Uterus (tissue), 4 donors: ENCODE measurements around the gene ZNF497. TPM values are rescaled to one million over a fixed set of nuclear protein-coding genes. Genes with fewer than 3 reads are reported as not detected.
A peak's percentile ranks its signal among the peaks of the same experiment; 100 is the strongest.
"Not testable (repeated sequence)": the region's sequence is repeated elsewhere in the genome, so short reads cannot be mapped to it uniquely, and the experiment has no call there.

ENCODE experiments used
- DNase-seq, 2 donors: peaks; one replicate each; pipeline ENCODE4 v3.0.0-alpha.2; 2019 to 2020
- H3K27ac ChIP-seq, 2 donors: fragments of 200-600 bp; sonication (generic); 1 replicate in 1 of 2; 2 replicates in 1 of 2; pipeline ENCODE4 v1.5.1; 2016 to 2018
- H3K27me3 ChIP-seq, 2 donors: fragments of 200-600 bp; sonication (generic); one replicate each; pipeline ENCODE4 v1.5.1; 2018 to 2019; ENCODE audit warnings: control low read depth in 1 of 2
- H3K36me3 ChIP-seq, 2 donors: fragments of 200-600 bp; sonication (generic); one replicate each; pipeline ENCODE4 v1.5.1; 2019; ENCODE audit warnings: control low read depth in 1 of 2
- H3K4me1 ChIP-seq, 2 donors: fragments of 200-600 bp; sonication (generic); one replicate each; pipeline ENCODE4 v1.5.1; 2018 to 2019; ENCODE audit warnings: control low read depth in 1 of 2
- H3K4me3 ChIP-seq, 2 donors: fragments of 200-600 bp; sonication (generic); 1 replicate in 1 of 2; 2 replicates in 1 of 2; pipeline ENCODE4 v1.5.1; 2018 to 2019; ENCODE audit warnings: mild to moderate bottlenecking in 1 of 2
- H3K9me3 ChIP-seq, 2 donors: fragments of 200-600 bp; sonication (generic); one replicate each; pipeline ENCODE4 v1.5.1; 2019; ENCODE audit warnings: control low read depth in 1 of 2
- CTCF ChIP-seq, 4 experiments: fragments of 200-600 bp in 2 of 4; fragments of 450-650 bp in 2 of 4; sonication (generic) in 2 of 4; IDR thresholded peaks; one replicate each; pipeline ENCODE4 v1.5.1; 2016 to 2019; ENCODE audit warnings: antibody characterized with exemption in 4 of 4, mild to moderate bottlenecking in 2 of 4, moderate library complexity in 1 of 4
- POLR2A ChIP-seq, 2 donors: fragments of 450-650 bp; IDR thresholded peaks; one replicate each; pipeline ENCODE4 v1.6.1; 2016; ENCODE audit warnings: antibody characterized with exemption in 2 of 2, mild to moderate bottlenecking in 1 of 2, moderate library complexity in 1 of 2
- intact Hi-C: fragments of 100-400 bp; cut with DNase I; formaldehyde crosslinking; loops from one replicate; pipeline ENCODE4 v1.15.1; 2023; ENCODE audit warnings: low total_unique reads
- total RNA-seq, 4 donors: library from RNA; depleted of rRNA in 3 of 4; stranded (reverse); fragments of >200 nt in 3 of 4; gene quantifications; one replicate each; pipeline versions ENCODE4 v1.1.0 to v1.2.4, GENCODE V29; 2014 to 2023
- donor health status: DM: yes; HTN: yes; CAD: no.

ZNF497 gene
- total RNA-seq, 4 donors from 2014 or later = 3.4 to 7.2 (median 6.8) TPM; not detected in 1

- no peaks in the 10 kb centered on the region for H3K27me3 ChIP-seq
- H3K9me3 ChIP-seq = no peaks in the 10 kb centered on the region
- TF ChIP-seq CTCF (IDR thresholded peaks at IDR 0.05) (no peak), POLR2A (IDR thresholded peaks at IDR 0.05) (no peak)
- no peak overlapping the region for H3K27ac ChIP-seq
- no peak overlapping the region for H3K4me3 ChIP-seq
- H3K36me3 ChIP-seq = no peaks in the 10 kb centered on the region
- no peak for DNase-seq
- no peaks in the 10 kb centered on the region for H3K4me1 ChIP-seq
- intact Hi-C loops = no loop called here
Observed at GRCh38 chr19:58311345-58311865, 51.1 kb downstream of the ZNF497 start.

GRCh38 chr19:58310685-58311084 lies 51.9 kb downstream of the ZNF497 start:
- peak in 1 of 2 donors; percentile 35 for DNase-seq
- H3K27ac ChIP-seq, H3K4me3 ChIP-seq, H3K4me1 ChIP-seq, H3K27me3 ChIP-seq, H3K36me3 ChIP-seq, H3K9me3 ChIP-seq, intact Hi-C loops: not testable (repeated sequence)
- peak; percentile 18 to 38 (median 30) for TF ChIP-seq CTCF (IDR thresholded peaks at IDR 0.05)

- H3K27me3 ChIP-seq = no peaks in the 10 kb centered on the region
- no peaks in the 10 kb centered on the region for H3K36me3 ChIP-seq
- intact Hi-C loops = no loop called here
- TF ChIP-seq POLR2A (IDR thresholded peaks at IDR 0.05) = no peak
- TF ChIP-seq CTCF (IDR thresholded peaks at IDR 0.05) = no peak
- DNase-seq = no peak
- H3K9me3 ChIP-seq = no peaks in the 10 kb centered on the region
- H3K4me1 ChIP-seq = no peaks in the 10 kb centered on the region
- no peak overlapping the region for H3K4me3 ChIP-seq
- no peak overlapping the region for H3K27ac ChIP-seq
Observed at GRCh38 chr19:58307736-58308135, 54.8 kb downstream of the ZNF497 start.

GRCh38 chr19:58305932-58306323 lies 56.6 kb downstream of the ZNF497 start:
- Histone ChIP-seq H3K4me3 (peak overlapping the region; percentile 88 to 92), H3K27me3 (no peaks in the 10 kb centered on the region), H3K9me3 (no peaks in the 10 kb centered on the region), H3K4me1 (no peaks in the 10 kb centered on the region), H3K27ac (peak overlapping the region; percentile 74 to 88), H3K36me3 (no peaks in the 10 kb centered on the region)
- no peak for DNase-seq
- TF ChIP-seq CTCF (IDR thresholded peaks at IDR 0.05) (no peak), POLR2A (IDR thresholded peaks at IDR 0.05) (no peak)
- intact Hi-C loops = no loop called here

- Histone ChIP-seq H3K27ac (peak within 1 kb of the TSS; percentile 74 to 88), H3K4me1 (no peaks in the 10 kb centered on the region), H3K4me3 (peak within 1 kb of the TSS; percentile 88 to 92), H3K27me3 (no peaks in the 10 kb centered on the region), H3K9me3 (no peaks in the 10 kb centered on the region), H3K36me3 (no peaks in the 10 kb centered on the region)
- peak; percentile 93 to 94 for DNase-seq
- intact Hi-C loops = no loop called here
- TF ChIP-seq CTCF (IDR thresholded peaks at IDR 0.05) (peak in 3 of 4 experiments; percentile 12 to 76 (median 40)), POLR2A (IDR thresholded peaks at IDR 0.05) (peak; percentile 66 to 83)
Observed at GRCh38 chr19:58305065-58305931, 57.3 kb downstream of the ZNF497 start, which contains the start of gene ERVK3-1. ERVK3-1 (plus strand) TSS chr19:58305377; CDS start chr19:58312169, 6,792 bp downstream.
